GM03348 (cell line): ENCODE results near the gene PLA2G12B.

Experiments used
- DNase-seq: peaks from one replicate; pipeline ENCODE4 v3.0.0; 2012; ENCODE audit warnings: low spot score

PLA2G12B gene

GRCh38 chr10:72890086-72890485 lies 64.5 kb downstream of the PLA2G12B start:
- DNase-seq = no peak

GRCh38 chr10:72889391-72889831 lies 65.2 kb downstream of the PLA2G12B start:
- DNase-seq = no peak

GRCh38 chr10:72888151-72888638 lies 66.4 kb downstream of the PLA2G12B start:
- no peak for DNase-seq

- no peak for DNase-seq
Measured at GRCh38 chr10:72887043-72887442, 67.6 kb downstream of the PLA2G12B start.

- no peak for DNase-seq
Measured at GRCh38 chr10:72886621-72887020, 68.0 kb downstream of the PLA2G12B start.

- DNase-seq = no peak
Measured at GRCh38 chr10:72885953-72886352, 68.7 kb downstream of the PLA2G12B start.
